Epidermal melanocyte (primary cell): Measurements from ENCODE around the gene PRSS2.
"Not testable (repeated sequence)": the region's sequence is repeated elsewhere in the genome, so short reads cannot be mapped to it uniquely, and the experiment has no call there.

Experiments
- DNase-seq: peaks from one replicate; pipeline ENCODE4 v3.0.0; 2011; ENCODE audit warnings: low spot score; ENCODE audit not compliant: insufficient read length

The PRSS2 gene

DNA sequence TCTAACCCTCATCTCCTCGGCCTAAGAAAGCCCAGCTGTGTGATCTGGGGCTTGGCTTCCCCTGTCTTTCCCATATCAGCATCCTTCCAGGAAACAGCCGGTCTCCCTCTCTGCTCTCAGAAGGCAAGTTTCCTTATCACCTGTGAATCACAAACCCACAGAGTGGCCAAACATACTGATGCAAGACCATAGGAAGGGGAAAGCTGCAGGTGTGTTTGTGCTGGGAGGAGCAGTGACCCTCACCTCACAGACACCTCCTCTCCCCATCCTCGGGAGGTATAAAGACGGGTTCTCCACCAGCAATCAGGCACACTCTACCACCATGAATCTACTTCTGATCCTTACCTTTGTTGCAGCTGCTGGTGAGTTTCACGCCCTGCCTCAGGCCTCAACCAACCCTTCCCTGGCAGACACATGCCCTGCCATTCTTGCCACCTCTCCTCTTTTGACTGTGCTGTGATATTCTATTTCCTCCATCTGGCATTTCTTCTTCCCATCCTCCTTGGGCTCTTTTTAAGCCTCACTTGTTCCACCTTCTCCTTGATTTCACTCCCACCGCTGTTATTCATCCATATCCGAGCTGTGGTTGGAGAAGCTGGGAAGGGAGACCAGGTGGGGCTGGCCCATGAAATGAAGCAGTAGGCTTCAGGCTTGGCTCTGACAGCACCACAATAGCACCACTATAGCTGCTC is at the start of gene PRSS2:
TSS of gene PRSS2 (plus strand) at position 310 of the 692 bp plus-strand sequence. CDS start at position 323, 13 bp downstream.
- DNase-seq = no peak

DNA sequence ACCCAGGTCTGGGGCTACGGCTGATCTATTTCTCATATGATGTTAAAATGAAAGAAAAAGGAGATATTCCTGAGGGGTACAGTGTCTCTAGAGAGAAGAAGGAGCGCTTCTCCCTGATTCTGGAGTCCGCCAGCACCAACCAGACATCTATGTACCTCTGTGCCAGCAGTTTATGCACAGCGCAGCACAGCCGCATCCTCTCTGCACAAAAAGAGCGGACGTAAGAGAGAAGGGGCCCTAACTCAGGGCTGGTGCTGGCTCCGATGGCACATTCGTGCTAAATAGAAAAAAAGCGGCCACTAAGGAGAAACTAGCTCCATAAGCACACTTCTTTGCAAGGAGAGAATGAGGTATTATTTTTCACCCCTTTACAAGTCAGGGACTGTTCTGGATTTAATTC is 49.8 kb upstream of the PRSS2 start:
- no peak for DNase-seq

DNA sequence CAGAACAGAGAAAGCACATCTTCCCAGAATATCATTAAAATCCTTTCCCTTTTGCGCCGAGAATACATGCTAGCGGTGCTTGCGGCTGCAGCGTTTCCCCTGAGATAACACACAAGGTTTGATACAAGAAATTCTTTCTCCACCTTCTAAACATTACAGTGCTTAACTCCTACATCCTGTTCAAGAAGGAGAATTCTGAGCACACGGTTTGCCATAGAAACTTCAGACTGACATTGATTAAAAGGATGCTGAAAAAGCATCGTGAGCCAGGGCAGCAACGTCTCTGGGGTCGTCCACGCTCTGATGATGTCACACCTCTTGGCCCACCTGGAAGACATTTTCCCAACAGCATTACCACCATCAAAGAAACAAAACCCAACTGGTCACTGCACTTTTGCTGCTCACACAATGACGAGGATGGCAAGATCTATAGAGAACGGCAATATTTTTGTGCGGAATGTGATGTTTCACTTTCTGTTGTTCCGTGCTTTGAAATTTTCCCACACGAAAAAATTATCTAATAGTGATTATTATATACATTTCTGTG is 48.4 kb upstream of the PRSS2 start:
- DNase-seq = no peak

DNA sequence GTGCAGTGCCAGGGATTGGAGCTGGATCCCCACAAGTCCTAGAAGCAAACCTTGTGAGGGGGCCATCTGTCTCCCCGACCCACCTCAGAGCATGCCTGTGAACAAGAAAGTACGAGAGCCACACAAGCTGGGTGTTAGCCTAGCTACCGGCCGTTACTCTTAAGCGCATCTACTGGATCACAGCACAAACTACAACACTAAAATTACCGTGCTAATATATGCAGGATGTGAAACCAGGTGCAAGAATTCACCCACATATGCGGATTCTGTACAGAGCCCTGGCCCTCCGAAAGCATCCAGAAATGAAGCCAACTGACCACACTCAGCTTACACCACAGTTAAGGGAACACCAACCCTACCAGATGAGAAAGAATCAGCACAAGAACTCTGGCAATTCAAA is 37.5 kb upstream of the PRSS2 start:
- DNase-seq = no peak

DNA sequence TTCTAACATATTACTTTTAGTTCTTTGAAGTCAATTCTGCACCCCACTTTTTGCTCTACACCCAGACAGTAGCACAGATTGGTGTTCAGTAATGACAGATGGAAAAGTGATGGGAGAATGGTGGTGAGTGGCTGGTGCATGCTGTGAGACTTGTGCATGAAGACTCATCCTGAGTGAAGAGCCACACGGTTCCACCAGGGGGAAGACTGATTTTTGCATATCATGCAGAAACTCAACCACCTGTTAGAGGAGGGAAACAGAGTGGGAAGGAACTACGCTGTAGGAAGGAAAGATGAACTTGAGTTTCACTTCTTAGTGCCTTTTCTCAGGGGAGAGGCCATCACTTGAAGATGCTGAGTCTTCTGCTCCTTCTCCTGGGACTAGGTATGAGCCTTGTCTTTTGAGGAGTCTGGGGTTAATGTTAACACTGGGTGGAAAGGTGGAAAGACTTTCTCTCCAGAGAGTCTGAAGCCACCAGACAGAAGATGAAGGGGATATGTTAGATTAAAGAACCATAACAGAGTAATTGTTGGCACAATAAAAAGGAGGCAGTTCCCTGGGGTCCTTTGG is 30.8 kb upstream of the PRSS2 start:
- no peak for DNase-seq

DNA sequence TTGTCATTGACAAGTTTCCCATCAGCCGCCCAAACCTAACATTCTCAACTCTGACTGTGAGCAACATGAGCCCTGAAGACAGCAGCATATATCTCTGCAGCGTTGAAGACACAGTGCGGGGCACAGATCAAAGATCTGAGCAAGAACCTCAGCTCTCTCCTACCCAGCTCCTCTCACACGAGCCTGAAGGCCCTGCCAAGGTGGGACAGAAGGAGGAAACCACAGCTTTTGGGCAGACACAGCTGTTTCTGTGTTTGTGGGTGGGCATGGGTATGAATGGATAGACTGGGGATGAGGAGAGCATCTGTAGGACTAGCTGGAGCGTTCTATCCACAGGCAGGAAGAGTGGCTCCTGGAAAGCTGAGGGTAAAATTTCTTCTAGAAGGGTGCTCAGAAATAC is 30.0 kb upstream of the PRSS2 start:
- no peak for DNase-seq

DNA sequence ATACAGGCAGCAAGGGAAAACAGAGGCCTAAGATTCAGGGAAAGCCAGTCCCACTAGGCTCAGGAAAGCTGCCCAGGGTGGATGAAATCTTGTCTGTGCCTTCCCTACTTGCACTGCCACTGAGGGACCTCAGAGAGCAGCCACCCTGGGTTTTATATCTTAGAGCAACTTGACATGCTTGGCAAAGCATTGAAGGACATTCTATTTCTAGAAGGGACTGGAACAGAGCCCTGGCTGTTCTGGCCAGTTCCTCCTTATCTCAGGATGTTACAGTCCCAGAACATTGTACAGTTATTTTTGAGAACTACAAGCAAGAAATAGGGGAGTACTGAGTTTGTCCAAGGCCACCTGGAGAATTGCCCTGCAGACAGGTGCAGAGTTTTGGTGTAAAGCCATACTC is 28.8 kb upstream of the PRSS2 start:
- not testable (repeated sequence) for DNase-seq

DNA sequence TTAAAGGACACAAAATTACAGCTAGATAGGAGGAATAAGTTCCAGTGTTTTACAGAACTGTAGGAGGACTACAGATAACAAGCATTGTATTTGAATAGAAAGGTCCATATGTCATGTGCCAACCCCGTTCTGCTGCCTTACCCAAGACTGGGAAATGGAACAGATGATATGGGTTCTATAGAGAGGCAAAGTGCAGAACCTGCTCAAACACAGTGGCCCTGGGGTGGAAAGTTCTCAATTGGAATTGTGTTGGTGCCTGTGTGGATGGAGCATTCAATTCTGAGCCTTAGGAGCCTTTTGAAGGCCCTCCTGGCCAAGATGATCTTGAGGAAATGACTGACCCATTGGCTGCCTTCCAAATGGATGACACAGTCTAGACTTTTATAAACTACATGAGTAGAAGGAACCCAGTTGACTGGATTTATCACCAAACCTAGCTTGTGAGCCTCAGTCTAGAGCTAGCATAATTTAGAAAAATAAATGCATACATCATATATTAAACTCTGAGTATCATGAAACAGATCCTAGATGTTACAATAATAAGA is 25.6 kb upstream of the PRSS2 start:
- no peak for DNase-seq

DNA sequence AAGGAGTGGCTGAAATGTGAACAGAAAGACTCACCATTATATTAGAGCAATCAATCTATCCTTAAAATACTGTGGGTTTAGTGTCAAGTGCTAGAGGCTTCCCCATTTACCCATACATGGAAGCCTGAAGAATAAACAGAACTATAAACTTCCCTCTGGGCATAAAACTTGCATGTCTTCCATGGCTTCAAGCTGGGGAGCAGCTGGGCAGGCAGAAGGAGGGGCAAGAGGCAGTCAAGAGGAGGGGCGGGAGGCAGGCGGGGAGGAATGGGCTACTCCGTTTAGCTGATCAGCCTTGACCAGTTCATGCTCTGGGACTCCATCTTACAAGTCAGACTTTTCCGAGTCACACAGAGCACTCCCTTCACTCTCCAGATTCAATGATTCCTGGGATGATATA is 25.0 kb upstream of the PRSS2 start:
- DNase-seq = no peak

DNA sequence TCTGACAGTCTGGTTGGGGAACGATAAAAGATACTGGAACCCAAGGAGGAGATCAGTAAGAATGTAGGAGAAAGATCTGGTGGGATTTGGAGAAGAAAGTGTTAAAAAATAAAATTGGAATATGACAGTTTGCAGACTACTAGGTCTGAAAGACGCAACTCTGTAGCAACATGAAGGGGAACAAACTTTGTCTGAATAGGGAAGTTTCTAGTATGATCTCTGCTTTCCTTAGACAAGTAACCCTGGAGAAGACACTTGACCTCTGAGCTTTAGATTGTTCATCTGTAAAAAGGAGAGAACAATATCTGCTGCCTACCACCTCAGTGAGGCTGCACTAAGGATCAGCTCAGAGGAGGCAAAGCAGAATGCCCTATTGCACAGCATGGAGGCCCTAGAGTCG is 24.5 kb upstream of the PRSS2 start:
- no peak for DNase-seq

DNA sequence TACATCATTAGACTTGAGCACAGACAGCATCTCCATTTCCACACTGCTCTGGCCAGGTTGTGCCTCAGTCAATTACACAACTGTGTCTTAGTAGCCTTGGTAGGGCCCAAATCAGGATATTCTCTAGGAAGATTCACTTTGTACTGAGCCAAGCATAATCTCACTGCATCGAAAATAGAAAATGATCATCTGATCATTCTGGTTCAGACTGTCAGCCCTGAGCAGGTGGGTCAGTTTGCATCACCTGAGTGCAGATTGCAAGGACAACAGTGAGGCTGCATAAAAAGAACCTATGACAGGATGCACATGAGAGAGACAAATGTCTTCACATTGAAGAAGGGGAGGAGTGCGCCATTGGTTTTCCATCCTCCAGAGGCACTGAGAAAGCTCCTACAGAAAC is 22.4 kb upstream of the PRSS2 start:
- DNase-seq = not testable (repeated sequence)

DNA sequence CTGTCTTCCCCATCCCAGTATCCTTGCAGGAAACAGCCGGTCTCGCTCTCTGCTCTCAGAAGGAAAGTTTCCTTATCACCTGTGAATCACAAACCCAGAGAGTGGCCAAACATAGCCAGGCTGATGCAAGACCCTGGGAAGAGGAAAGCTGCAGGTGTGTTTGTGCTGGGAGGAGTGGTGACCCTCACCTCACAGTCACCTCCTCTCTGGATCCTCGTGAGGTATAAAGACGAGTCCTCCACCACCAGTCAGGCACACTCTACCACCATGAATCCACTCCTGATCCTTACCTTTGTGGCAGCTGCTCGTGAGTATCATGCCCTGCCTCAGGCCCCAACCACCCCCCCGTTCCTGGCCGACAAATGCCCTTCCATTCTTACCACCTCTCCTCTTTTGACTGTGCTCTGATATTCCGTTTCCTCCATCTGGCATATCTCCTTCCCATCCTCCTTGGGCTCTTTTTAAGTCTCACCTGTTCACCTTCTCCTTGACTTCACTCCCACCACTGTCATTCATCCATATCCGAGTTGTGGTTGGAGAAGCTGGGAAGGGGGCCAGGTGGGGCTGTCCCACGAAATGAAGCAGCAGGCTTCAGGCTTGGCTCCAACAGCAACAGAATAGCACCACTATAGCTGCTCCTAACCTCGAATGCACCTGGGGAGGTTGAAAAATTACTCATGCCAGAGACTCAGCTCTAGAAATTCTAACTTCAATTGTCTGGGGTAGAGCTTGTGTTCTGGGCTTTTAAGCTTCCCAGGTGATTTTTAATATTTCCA is 21.4 kb upstream of the PRSS2 start, which contains the start of gene PRSS1:
TSS of gene PRSS1 (plus strand) at position 255 of the 776 bp plus-strand sequence. CDS start at position 268, 13 bp downstream.
- DNase-seq = no peak

DNA sequence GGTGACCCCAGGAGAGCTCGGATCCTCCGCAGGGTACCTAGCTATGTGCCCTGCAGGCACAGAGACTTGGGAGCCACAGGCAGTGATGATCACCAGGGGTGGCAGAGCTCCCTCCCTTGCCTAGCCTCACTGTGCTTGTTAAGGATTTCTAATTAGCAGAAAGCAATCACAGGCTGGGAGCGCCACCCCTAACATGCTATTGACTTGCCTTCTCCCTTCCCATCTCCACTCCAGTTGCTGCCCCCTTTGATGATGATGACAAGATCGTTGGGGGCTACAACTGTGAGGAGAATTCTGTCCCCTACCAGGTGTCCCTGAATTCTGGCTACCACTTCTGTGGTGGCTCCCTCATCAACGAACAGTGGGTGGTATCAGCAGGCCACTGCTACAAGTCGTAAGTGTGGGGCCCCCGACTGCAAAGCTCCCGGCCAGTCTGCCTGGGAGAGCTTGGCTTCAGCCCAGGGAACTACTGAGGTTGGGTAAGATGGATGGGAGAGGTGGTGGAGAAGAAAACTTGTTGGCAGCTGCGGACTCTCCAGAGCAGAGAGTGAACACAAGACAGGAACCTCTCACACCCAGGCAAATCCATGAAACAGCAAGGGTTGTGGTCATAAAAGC is 20.3 kb upstream of the PRSS2 start:
- no peak for DNase-seq

DNA sequence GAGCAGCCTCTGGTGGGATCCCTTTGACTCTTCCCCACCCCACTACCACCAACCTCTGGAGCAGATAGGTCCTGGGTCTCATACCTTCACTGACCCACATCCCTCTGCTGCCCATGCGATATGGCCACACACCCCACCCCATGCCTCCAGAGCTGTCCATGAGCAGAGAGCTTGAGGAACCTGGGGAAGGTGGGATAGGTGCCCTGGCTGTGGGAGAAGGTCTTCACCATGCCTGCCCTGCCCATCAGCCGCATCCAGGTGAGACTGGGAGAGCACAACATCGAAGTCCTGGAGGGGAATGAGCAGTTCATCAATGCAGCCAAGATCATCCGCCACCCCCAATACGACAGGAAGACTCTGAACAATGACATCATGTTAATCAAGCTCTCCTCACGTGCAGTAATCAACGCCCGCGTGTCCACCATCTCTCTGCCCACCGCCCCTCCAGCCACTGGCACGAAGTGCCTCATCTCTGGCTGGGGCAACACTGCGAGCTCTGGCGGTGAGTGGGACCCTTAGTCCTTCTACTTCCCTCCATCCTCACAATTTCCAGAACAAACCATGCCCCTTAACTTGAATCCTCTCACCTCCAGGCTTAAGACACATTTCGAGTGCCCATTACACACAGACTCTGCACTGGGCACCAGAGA is 19.1 kb upstream of the PRSS2 start:
- not testable (repeated sequence) for DNase-seq

DNA sequence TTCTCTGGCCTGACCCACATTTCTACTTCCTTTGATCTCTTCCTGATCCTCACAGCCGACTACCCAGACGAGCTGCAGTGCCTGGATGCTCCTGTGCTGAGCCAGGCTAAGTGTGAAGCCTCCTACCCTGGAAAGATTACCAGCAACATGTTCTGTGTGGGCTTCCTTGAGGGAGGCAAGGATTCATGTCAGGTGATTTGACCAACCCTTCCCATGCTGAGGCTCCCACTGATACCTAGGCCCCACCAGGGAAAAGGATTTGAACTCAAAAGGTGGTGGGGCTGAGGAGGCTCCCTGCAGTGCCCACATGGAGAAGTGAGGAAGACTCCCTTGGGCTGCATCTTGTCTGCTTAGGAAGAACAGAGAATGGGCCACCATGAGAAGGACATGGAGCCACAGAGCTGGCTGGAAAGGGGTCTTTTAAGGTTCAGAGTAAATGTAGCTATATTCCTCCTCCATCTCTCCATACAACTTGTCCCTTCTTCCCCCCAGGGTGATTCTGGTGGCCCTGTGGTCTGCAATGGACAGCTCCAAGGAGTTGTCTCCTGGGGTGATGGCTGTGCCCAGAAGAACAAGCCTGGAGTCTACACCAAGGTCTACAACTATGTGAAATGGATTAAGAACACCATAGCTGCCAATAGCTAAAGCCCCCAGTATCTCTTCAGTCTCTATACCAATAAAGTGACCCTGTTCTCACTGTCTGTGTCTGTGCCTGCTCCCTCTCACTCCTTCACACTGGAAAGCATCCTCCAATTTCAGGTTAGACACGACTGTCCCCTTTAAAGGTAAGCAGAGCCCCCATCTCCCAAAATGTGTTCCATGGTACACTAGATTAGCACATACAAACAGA is 18.2 kb upstream of the PRSS2 start:
- no peak for DNase-seq

DNA sequence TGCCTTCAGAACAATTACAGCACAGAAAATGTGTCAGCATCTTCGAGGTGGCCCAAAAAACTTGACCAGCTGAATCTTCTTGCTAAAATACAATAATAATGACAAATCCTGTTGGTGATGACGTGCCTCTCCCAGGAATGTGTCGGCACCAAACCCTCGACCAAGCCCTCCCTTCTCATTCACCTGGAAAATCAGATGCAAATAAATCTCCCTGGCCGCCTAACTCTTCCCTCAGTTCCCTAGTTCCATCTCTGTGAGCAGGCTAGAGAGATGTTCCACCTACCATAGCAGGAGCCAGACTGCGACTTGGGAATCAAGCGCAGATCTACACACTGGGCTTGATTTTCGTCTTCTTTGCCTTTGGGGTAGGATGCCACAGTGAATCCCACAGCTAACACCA is 17.4 kb upstream of the PRSS2 start:
- DNase-seq = no peak

DNA sequence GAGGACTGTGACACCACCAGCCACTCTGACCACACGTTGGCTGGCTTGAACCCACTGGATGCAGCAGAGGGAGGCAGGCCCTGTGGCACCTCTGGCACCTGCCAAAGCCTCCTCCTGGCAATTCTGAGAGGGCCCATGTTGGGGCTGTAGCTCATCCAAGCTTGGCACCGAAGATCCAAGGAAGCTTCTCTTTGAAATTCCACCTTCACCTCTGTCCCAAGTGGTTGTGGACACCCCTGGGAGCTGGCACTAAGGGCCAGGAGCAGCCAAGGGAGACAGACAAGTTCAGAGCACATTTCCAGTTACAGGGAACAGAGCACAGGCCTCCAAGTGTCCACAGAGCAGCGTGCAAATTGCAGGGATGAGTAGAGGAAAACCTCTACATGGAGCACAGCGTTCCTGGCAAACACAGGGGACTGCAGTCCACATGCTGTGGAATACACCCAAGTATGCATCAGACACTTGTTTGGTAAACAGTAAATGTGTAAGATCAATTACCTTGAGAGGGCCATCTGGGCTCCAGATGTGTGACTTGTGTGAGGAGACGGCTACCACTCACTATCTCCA is 16.8 kb upstream of the PRSS2 start:
- DNase-seq = not testable (repeated sequence)

DNA sequence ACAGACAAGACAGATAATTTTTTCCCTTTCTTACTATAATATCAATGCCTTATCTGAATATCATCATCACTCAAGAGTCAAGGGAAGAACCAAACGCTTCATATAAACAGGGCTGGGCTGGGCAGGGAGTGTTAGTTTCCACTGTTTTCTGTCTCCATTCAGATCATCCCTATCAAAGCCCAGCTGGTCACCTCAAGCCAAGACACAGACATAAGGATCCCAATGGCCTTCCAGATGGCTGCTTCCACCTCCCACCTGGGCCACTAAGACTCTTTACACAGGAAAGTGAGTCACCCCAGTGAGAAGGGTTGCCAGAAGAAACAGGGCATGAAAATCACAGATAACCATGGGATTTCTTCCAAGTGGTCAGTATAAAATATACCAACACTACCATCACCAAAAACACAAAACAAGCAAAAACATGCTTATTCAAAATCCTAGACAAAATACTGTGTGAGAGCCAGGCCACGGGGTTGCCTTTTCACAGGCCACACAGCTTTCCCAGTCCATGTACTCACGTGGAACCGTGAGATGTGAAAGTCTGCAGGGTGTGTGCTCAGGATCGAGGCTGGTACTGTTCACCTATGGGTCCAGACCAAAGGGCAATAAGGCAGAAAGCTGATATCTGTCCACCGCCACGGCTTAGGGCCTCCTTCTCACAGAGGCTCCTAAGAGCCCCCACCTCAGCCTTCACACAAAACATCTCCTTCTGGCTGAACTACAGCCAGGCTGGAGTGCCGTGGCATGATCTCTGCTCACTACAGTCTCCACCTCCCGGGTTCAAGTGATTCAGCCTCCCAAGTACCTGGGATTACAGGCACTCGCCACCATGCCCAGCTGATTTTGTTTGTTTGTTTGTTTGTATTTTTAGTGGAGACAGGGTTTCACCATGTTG is 15.8 kb upstream of the PRSS2 start:
- DNase-seq = no peak

DNA sequence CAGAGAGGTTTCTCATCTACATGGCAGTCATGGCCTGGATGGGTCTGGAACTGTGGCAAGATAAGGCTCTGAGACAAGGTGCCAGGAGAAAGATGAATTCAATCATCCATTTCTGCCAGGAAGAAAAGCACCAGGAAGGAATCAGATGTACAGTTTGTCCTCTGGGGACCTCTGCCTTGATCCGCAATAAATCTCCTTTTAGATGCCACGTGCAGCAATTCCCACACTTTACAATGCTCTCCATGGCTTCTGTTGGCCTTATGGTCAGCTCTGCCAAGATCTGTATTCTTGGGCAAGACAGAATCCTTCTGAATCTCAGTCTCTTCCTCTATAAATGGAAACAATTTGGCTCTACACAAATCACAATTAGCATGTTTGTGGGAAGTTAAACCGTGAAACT is 12.5 kb upstream of the PRSS2 start:
- not testable (repeated sequence) for DNase-seq
